Natural killer cell (primary cell): Measurements from ENCODE around the gene UPP2. TPM values are rescaled to one million over a fixed set of nuclear protein-coding genes. Genes with fewer than 3 reads are reported as not detected.

Source experiments
- ATAC-seq, 3 donors: fragments of 150-1000 bp in 2 of 3; fragments of 200-7000 bp in 1 of 3; cut with Tn5 transposase; 1 replicate in 1 of 3; 2 replicates in 2 of 3; pipeline ENCODE4 v1.10.0; 2021; ENCODE audit warnings: mild to moderate bottlenecking in 2 of 3, moderate library complexity in 2 of 3
- DNase-seq, 2 donors: peaks; one replicate each; pipeline versions ENCODE4 v3.0.0 to v3.0.0-alpha.2; 2013 to 2021; ENCODE audit warnings: mixed read lengths in 1 of 2
- H3K27ac ChIP-seq: one replicate; pipeline ENCODE4 v1.5.1; 2013; ENCODE audit warnings: mild to moderate bottlenecking, low read length
- H3K27me3 ChIP-seq: one replicate; pipeline ENCODE4 v1.6.1; 2013; ENCODE audit warnings: low read length; ENCODE audit not compliant: control insufficient read depth, insufficient read depth
- H3K36me3 ChIP-seq: one replicate; pipeline ENCODE4 v1.6.1; 2013; ENCODE audit warnings: low read length; ENCODE audit not compliant: control insufficient read depth, insufficient read depth
- H3K4me1 ChIP-seq: one replicate; pipeline ENCODE4 v1.6.1; 2013; ENCODE audit warnings: low read length; ENCODE audit not compliant: control insufficient read depth, insufficient read depth
- H3K4me3 ChIP-seq: one replicate; pipeline ENCODE4 v1.5.1; 2013; ENCODE audit warnings: low read length
- H3K9me3 ChIP-seq: one replicate; pipeline ENCODE4 v1.6.1; 2013; ENCODE audit warnings: low read length; ENCODE audit not compliant: control insufficient read depth, insufficient read depth
- H3K27ac Mint-ChIP-seq, 2 donors: one replicate each; pipeline ENCODE4 v1.8.0; 2022; ENCODE audit warnings: mild to moderate bottlenecking in 2 of 2, mixed read lengths in 2 of 2, moderate library complexity in 1 of 2
- H3K27me3 Mint-ChIP-seq, 2 donors: one replicate each; pipeline ENCODE4 v1.8.0; 2022; ENCODE audit warnings: low read depth in 2 of 2, mixed read lengths in 2 of 2
- H3K36me3 Mint-ChIP-seq: one replicate; pipeline ENCODE4 v1.8.0; 2022; ENCODE audit warnings: mixed read lengths
- H3K4me1 Mint-ChIP-seq, 2 donors: one replicate each; pipeline ENCODE4 v1.8.0; 2022; ENCODE audit warnings: mixed read lengths in 2 of 2
- H3K4me3 Mint-ChIP-seq: one replicate; pipeline ENCODE4 v1.8.0; 2022; ENCODE audit warnings: mild to moderate bottlenecking, moderate library complexity, mixed read lengths
- H3K9me3 Mint-ChIP-seq, 2 donors: one replicate each; pipeline ENCODE4 v1.8.0; 2022; ENCODE audit warnings: mixed read lengths in 2 of 2
- WGBS: methylation state at CpG from one replicate; pipeline ENCODE4 v1.1.7; 2013; ENCODE audit warnings: missing lambda C conversion rate; ENCODE audit not compliant: insufficient coverage; 5-methylcytosine and 5-hydroxymethylcytosine counted together
- intact Hi-C: fragments of 100-400 bp; cut with micrococcal nuclease; formaldehyde crosslinking; loops from one replicate; pipeline ENCODE4 v1.14.2; 2022
- total RNA-seq, 4 donors: library from RNA; stranded (reverse); fragments of 120-200 nt in 1 of 4; gene quantifications; one replicate each; pipeline versions ENCODE4 v1.2.3 to v1.2.4, GENCODE V29; 2013 to 2022
- TF ChIP-seq, protein P1 (sequence below): fragments of 200-600 bp; IDR thresholded peaks from one replicate; pipeline ENCODE4 v1.8.0; 2022; ENCODE audit warnings: antibody characterized with exemption

Gene UPP2
- total RNA-seq, 3 donors from 2014 or later (not counting 1 experiment from before 2014, with no cell fraction given): not detected

DNA sequence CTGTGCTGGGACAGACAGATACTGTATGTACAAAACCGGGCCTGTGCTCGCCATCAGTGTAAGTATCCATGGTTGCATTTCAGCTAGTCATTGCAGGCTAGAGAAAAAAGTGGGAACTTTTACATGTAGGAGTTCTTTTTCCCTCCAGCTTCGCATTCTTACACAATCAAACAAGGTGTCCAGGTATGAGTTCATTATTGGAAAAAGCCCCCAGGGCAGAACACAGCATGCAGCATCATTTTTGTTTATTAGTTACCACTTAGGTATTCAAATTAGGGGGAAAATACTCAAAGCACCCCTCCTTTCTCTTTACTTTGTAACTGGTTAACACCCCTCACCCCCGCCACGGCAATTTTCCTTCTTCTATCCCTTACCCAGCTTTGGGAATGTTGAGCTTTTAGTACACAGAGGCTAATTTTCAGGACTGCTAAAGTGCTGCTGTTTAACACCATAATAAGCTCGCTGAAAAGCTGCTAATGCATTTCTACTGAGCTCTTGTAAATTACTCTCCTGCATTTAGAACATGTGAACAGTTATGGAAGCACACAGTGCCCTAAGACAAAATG lies 13.6 kb downstream of the UPP2 start:
- H3K27ac ChIP-seq: no peak overlapping the region
- 78% methylated on average over 5 of the region's 6 CpGs for WGBS

GRCh38 chr2:158116936-158117335 lies 15.3 kb downstream of the UPP2 start:
- 98% methylated on average over 2 of the region's 3 CpGs for WGBS
- Histone ChIP-seq H3K9me3 (no peaks in the 10 kb centered on the region), H3K4me3 (no peak overlapping the region), H3K27me3 (no peaks in the 10 kb centered on the region), H3K4me1 (no peaks in the 10 kb centered on the region), H3K36me3 (no peaks in the 10 kb centered on the region), H3K27ac (no peak overlapping the region)
- Mint-ChIP-seq H3K4me1 (no peaks in the 10 kb centered on the region), H3K36me3 (no peaks in the 10 kb centered on the region), H3K27ac (no peak overlapping the region), H3K27me3 (peaks cover 0 to 3% of the 10 kb centered on the region in 2 donors), H3K4me3 (no peak overlapping the region), H3K9me3 (peaks cover 0 to 5% of the 10 kb centered on the region in 2 donors)
- ATAC-seq: no peak
- intact Hi-C loops: no loop called here
- DNase-seq: no peak
- TF ChIP-seq, protein P1, sequence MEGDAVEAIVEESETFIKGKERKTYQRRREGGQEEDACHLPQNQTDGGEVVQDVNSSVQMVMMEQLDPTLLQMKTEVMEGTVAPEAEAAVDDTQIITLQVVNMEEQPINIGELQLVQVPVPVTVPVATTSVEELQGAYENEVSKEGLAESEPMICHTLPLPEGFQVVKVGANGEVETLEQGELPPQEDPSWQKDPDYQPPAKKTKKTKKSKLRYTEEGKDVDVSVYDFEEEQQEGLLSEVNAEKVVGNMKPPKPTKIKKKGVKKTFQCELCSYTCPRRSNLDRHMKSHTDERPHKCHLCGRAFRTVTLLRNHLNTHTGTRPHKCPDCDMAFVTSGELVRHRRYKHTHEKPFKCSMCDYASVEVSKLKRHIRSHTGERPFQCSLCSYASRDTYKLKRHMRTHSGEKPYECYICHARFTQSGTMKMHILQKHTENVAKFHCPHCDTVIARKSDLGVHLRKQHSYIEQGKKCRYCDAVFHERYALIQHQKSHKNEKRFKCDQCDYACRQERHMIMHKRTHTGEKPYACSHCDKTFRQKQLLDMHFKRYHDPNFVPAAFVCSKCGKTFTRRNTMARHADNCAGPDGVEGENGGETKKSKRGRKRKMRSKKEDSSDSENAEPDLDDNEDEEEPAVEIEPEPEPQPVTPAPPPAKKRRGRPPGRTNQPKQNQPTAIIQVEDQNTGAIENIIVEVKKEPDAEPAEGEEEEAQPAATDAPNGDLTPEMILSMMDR: no peak

More for the DNA sequence above, 13.6 kb downstream of the UPP2 start:
- intact Hi-C loops: no loop called here
- ATAC-seq (no peak), DNase-seq (no peak)
- Histone ChIP-seq H3K9me3 (no peaks in the 10 kb centered on the region), H3K27me3 (no peaks in the 10 kb centered on the region), H3K4me3 (no peak overlapping the region), H3K36me3 (no peaks in the 10 kb centered on the region), H3K4me1 (no peaks in the 10 kb centered on the region)
- TF ChIP-seq, protein P1: no peak
- no peak overlapping the region for H3K4me3 Mint-ChIP-seq
- no peaks in the 10 kb centered on the region for H3K4me1 Mint-ChIP-seq
- H3K36me3 Mint-ChIP-seq: no peaks in the 10 kb centered on the region
- no peak overlapping the region for H3K27ac Mint-ChIP-seq
- peaks cover 0 to 3% of the 10 kb centered on the region in 2 donors for H3K27me3 Mint-ChIP-seq
- H3K9me3 Mint-ChIP-seq: peaks cover 0 to 5% of the 10 kb centered on the region in 2 donors

DNA sequence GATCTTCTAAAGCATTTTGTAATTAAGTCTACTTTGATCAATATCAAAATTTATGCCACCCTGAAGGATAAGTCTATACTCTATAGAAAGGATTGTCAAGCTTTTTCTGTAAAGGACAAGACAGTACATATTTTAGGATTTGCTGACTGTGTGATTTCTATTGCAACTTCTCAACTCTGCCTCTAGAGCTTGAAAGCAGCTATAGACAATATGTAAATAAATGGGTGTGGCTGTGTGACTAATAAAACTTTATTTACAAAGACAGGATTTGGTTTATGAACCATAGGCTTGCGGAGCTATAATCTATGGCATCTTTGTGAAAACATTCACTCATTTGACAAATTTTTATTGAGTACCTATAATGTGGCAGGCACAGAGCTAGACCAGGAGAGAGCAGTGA lies 18.4 kb downstream of the UPP2 start:
- intact Hi-C loops: no loop called here
- no peaks in the 10 kb centered on the region for H3K36me3 ChIP-seq
- WGBS: 80% methylated on average over 1 of the region's 1 CpG
- TF ChIP-seq, protein P1: no peak
- Mint-ChIP-seq H3K9me3 (peaks cover 0 to 2% of the 10 kb centered on the region in 2 donors), H3K27ac (no peak overlapping the region), H3K27me3 (no peaks in the 10 kb centered on the region), H3K4me3 (no peak overlapping the region), H3K36me3 (no peaks in the 10 kb centered on the region), H3K4me1 (no peaks in the 10 kb centered on the region)
- DNase-seq: no peak
- H3K9me3 ChIP-seq: no peaks in the 10 kb centered on the region
- no peaks in the 10 kb centered on the region for H3K27me3 ChIP-seq
- no peak for ATAC-seq
- no peaks in the 10 kb centered on the region for H3K4me1 ChIP-seq
- no peak overlapping the region for H3K27ac ChIP-seq
- no peak overlapping the region for H3K4me3 ChIP-seq
